MCF 10A (cell line): ENCODE results near the gene ATP6V1C2. TPM values are rescaled to one million over a fixed set of nuclear protein-coding genes. Genes with fewer than 3 reads are reported as not detected.
A peak's percentile ranks its signal among the peaks of the same experiment; 100 is the strongest.

Experiments used
- BruUV-seq: library from RNA; stranded (reverse); fragments of 400-500 nt; replicated peaks from 2 replicates; lab custom pipeline; 2021; lab: Mats Ljungman, UMichigan
- CTCF ChIA-PET: fragments of 300-600 bp; sonication (Branson Sonifier 250); formaldehyde crosslinking; extraction: SDS; loops from one replicate; lab custom pipeline; 2021; ENCODE audit warnings: antibody characterized with exemption, inconsistent platforms; lab: Yijun Ruan, JAX
- POLR2A ChIA-PET: fragments of 300-600, 350-650 bp; sonication (Branson Sonifier 250); formaldehyde crosslinking; extraction: SDS; loops from one replicate; lab custom pipeline; 2020; ENCODE audit warnings: antibody characterized with exemption, inconsistent platforms; lab: Yijun Ruan, JAX
- DNase-seq: peaks from one replicate; pipeline ENCODE4 v3.0.0-alpha.2; 2018; ENCODE audit not compliant: unreplicated experiment
- H3K27ac Mint-ChIP-seq: one replicate; pipeline ENCODE4 v1.8.0; 2022; ENCODE audit warnings: mild to moderate bottlenecking, low read depth, mixed read lengths; ENCODE audit not compliant: unreplicated experiment
- H3K27me3 Mint-ChIP-seq: one replicate; pipeline ENCODE4 v1.8.0; 2022; ENCODE audit warnings: mixed read lengths; ENCODE audit not compliant: insufficient read depth, unreplicated experiment
- H3K36me3 Mint-ChIP-seq: one replicate; pipeline ENCODE4 v1.8.0; 2022; ENCODE audit warnings: mild to moderate bottlenecking, moderate library complexity, mixed read lengths; ENCODE audit not compliant: insufficient read depth, unreplicated experiment
- H3K4me1 Mint-ChIP-seq: one replicate; pipeline ENCODE4 v1.8.0; 2022; ENCODE audit warnings: mixed read lengths; ENCODE audit not compliant: insufficient read depth, unreplicated experiment
- H3K4me3 Mint-ChIP-seq: one replicate; pipeline ENCODE4 v1.8.0; 2022; ENCODE audit warnings: mild to moderate bottlenecking, moderate library complexity, mixed read lengths; ENCODE audit not compliant: unreplicated experiment
- H3K9me3 Mint-ChIP-seq: one replicate; pipeline ENCODE4 v1.8.0; 2022; ENCODE audit warnings: mixed read lengths; ENCODE audit not compliant: unreplicated experiment
- intact Hi-C: fragments of 100-400 bp; cut with micrococcal nuclease; formaldehyde crosslinking; loops from 2 replicates; pipeline ENCODE4 v1.14.1; 2022
- total RNA-seq: library from RNA; stranded (reverse); gene quantifications from 2 replicates; pipeline ENCODE4 v1.2.3, GENCODE V29; 2022
- TF ChIP-seq, protein P1 (sequence below): fragments of 200-600 bp; IDR thresholded peaks from one replicate; pipeline ENCODE4 v1.8.0; 2022; ENCODE audit warnings: antibody characterized with exemption, mild to moderate bottlenecking; ENCODE audit not compliant: unreplicated experiment

ATP6V1C2 gene
- total RNA-seq, 1 experiment from 2014 or later = 0.19 TPM

- no peaks in the 10 kb centered on the region for H3K36me3 Mint-ChIP-seq
- no peaks in the 10 kb centered on the region for H3K9me3 Mint-ChIP-seq
- CTCF ChIA-PET = interaction anchor here (0.6 to 1.5 kb wide), 5 partner anchors 36 to 414 kb away, joined by 3 to 4 read pairs (median 3); no protein-coding TSS in a partner anchor
- H3K27me3 Mint-ChIP-seq = peaks cover 15% of the 10 kb centered on the region
- TF ChIP-seq, protein P1, sequence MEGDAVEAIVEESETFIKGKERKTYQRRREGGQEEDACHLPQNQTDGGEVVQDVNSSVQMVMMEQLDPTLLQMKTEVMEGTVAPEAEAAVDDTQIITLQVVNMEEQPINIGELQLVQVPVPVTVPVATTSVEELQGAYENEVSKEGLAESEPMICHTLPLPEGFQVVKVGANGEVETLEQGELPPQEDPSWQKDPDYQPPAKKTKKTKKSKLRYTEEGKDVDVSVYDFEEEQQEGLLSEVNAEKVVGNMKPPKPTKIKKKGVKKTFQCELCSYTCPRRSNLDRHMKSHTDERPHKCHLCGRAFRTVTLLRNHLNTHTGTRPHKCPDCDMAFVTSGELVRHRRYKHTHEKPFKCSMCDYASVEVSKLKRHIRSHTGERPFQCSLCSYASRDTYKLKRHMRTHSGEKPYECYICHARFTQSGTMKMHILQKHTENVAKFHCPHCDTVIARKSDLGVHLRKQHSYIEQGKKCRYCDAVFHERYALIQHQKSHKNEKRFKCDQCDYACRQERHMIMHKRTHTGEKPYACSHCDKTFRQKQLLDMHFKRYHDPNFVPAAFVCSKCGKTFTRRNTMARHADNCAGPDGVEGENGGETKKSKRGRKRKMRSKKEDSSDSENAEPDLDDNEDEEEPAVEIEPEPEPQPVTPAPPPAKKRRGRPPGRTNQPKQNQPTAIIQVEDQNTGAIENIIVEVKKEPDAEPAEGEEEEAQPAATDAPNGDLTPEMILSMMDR = no peak
- peaks cover 22% of the 10 kb centered on the region for H3K4me1 Mint-ChIP-seq
- peak; percentile 88 for DNase-seq
- H3K27ac Mint-ChIP-seq = peak overlapping the region; percentile 59
- intact Hi-C loops = no loop called here
- POLR2A ChIA-PET = interaction anchor here (0.6 to 3.0 kb wide), 7 partner anchors 13 to 96 kb away, joined by 4 to 17 read pairs (median 5); partner anchors contain the start of genes NOL10 and PDIA6
- BruUV-seq = no TSS peak
- no peak overlapping the region for H3K4me3 Mint-ChIP-seq
These were observed 3.8 kb upstream of the ATP6V1C2 start for GRCh38 chr2:10717628-10718027.

GRCh38 chr2:10720306-10720705 lies 1.1 kb upstream of the ATP6V1C2 start:
- Mint-ChIP-seq H3K4me1 (peaks cover 22% of the 10 kb centered on the region), H3K27ac (no peak overlapping the region), H3K36me3 (no peaks in the 10 kb centered on the region), H3K27me3 (peaks cover 34% of the 10 kb centered on the region), H3K9me3 (no peaks in the 10 kb centered on the region), H3K4me3 (peak overlapping the region; percentile 21)
- DNase-seq = peak; percentile 82
- intact Hi-C loops = no loop called here
- ChIA-PET POLR2A (no interaction called here), CTCF (no interaction called here)
- TF ChIP-seq, protein P1 = no peak
- no TSS peak for BruUV-seq

- POLR2A ChIA-PET = no interaction called here
- TF ChIP-seq, protein P1 = no peak
- Mint-ChIP-seq H3K27ac (no peak overlapping the region), H3K27me3 (peaks cover 34% of the 10 kb centered on the region), H3K4me1 (peaks cover 22% of the 10 kb centered on the region), H3K9me3 (no peaks in the 10 kb centered on the region), H3K4me3 (peak overlapping the region; percentile 21), H3K36me3 (no peaks in the 10 kb centered on the region)
- CTCF ChIA-PET = no interaction called here
- no TSS peak for BruUV-seq
- intact Hi-C loops = no loop called here
- no peak for DNase-seq
These were observed 459 bp upstream of the ATP6V1C2 start for GRCh38 chr2:10720947-10721395.

DNA sequence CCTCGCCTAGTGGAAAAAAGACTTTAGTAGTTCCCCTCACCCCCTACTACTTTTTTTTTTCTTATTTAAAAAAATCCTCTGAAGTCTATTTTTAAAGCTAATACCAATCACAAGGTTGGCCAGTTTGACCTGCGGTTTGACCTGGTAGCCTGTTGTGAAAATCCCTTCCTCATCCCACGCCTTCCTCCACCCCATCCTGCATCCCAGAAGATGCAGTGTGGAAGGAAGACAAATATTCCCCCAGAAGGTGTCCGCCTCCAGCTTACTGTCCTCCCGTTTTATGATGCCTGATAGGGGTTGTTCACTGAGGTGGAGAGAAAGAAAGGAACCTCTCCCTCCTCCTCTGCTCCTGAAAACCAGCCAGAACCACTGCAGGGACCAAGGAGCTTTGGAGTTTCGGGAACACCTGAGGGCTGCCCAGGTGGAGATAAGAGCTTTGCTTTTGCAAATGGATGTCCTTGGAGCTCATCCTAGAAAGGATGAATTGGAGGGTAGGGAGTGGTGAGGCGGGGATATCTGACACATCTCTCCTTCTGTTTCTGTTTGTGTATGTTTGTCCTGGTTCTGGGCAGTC lies 909 bp downstream of the ATP6V1C2 start:
- Mint-ChIP-seq H3K27ac (no peak overlapping the region), H3K27me3 (peaks cover 34% of the 10 kb centered on the region), H3K4me1 (peaks cover 13% of the 10 kb centered on the region), H3K9me3 (no peaks in the 10 kb centered on the region), H3K4me3 (peak overlapping the region; percentile 63), H3K36me3 (no peaks in the 10 kb centered on the region)
- intact Hi-C loops = no loop called here
- ChIA-PET POLR2A (interaction anchor here (0.7 kb wide), 1 partner anchor 90 kb away, joined by 4 read pairs; no protein-coding TSS in a partner anchor), CTCF (interaction anchor here (0.5 to 0.9 kb wide), 4 partner anchors 46 to 913 kb away, joined by 3 read pairs; no protein-coding TSS in a partner anchor)
- BruUV-seq = no TSS peak
- DNase-seq = no peak
- TF ChIP-seq, protein P1 = no peak
